NB4 (cell line): ENCODE measurements around the gene CMTM1.

Experiments used
- CTCF ChIP-seq: IDR thresholded peaks from one replicate; pipeline ENCODE4 v1.5.1; 2012; ENCODE audit warnings: low read depth, low read length
- POLR2A ChIP-seq: IDR thresholded peaks from 2 replicates; pipeline ENCODE4 v1.6.1; 2011; ENCODE audit warnings: mild to moderate bottlenecking; ENCODE audit not compliant: insufficient read length; ENCODE audit errors: extremely low read depth

- no peak for TF ChIP-seq CTCF
- no peak for TF ChIP-seq POLR2A
Measured at GRCh38 chr16:66521252-66521713, 45.0 kb upstream of the CMTM1 start.
